ENCODE data around the gene HDDC3. TPM values are rescaled to one million over a fixed set of nuclear protein-coding genes. Genes with fewer than 3 reads are reported as not detected.

HDDC3 gene
- total and polyA plus RNA-seq, 9 of the 15 experiments (the other 6 are each of a cell fraction or from before 2014, with no cell fraction given): 14.9 to 55.8 (median 36.9) TPM

DNA sequence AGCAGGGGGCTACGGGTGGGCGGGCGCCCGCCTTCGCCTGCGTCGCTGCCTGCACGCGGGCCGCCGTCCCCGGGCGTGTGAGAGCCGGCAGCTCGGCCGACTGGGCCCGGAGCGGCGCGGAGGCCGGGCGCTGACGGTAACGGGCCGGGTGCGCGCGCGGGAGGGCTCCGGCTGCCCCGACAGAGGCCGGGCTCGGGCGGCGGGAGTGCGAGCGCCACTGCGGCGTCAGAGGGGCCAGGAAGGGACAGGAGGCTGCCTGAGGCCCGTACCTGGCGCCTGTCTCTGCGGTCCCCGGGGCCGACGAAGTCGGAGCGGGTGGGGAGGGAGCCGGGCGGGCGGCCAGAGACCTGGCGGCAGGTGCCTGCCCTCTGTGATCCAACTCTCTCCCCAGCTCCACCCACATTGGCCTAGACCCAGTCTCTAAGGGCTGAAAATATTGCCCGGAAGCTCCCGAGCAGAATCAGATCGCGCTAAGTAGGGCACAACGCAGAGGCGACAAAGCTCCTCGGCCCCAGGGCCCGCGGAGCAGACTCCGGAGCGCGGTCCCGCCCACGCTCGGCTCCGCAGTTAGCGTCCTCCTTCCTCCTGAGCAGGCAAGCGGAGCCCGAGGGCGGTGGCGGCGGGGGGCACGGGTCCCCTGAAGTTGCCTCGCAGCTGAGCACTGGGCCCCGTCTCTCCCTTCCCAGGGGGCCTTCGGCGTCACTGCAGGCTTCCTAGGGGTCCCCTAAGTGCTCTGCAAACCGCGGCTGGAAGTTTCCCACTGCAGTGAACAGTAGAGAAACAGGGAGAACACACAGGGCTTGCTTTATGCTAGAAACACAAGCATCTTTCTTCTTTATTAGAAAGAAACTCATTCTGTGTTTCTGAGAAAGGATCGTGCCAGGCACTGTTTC is 29.3 kb downstream of the HDDC3 start, which contains the start of gene MAN2A2 (continued):
- TF ChIP-seq MLLT1 (IDR thresholded peaks at IDR 0.05): peak in 1 of 2 experiments; percentile 62; a peak in 3 of 4 replicates
- no peak for TF ChIP-seq NFATC3 (IDR thresholded peaks at IDR 0.05)
- no peak for TF ChIP-seq DIDO1 (tag; IDR thresholded peaks at IDR 0.05; ENCODE audit: low read depth)
- peak; percentile 66; the same call in 1 of the 2 replicates for TF ChIP-seq GTF2F1 (IDR thresholded peaks at IDR 0.05; ENCODE audit: low read depth, low read length)
- TF ChIP-seq MCM5 (IDR thresholded peaks at IDR 0.05; ENCODE audit: low read depth): no peak
- TF ChIP-seq, protein P1, sequence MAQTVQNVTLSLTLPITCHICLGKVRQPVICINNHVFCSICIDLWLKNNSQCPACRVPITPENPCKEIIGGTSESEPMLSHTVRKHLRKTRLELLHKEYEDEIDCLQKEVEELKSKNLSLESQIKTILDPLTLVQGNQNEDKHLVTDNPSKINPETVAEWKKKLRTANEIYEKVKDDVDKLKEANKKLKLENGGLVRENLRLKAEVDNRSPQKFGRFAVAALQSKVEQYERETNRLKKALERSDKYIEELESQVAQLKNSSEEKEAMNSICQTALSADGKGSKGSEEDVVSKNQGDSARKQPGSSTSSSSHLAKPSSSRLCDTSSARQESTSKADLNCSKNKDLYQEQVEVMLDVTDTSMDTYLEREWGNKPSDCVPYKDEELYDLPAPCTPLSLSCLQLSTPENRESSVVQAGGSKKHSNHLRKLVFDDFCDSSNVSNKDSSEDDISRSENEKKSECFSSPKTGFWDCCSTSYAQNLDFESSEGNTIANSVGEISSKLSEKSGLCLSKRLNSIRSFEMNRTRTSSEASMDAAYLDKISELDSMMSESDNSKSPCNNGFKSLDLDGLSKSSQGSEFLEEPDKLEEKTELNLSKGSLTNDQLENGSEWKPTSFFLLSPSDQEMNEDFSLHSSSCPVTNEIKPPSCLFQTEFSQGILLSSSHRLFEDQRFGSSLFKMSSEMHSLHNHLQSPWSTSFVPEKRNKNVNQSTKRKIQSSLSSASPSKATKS (CRISPR knock-in tag; IDR thresholded peaks at IDR 0.05): no peak
- no peak for TF ChIP-seq JUN (IDR thresholded peaks at IDR 0.05; ENCODE audit: borderline replicate concordance, low read depth, low read length)
- TF ChIP-seq JUN (CRISPR knock-in tag; IDR thresholded peaks at IDR 0.05; ENCODE audit: borderline replicate concordance): peak; percentile 49; the same call in 1 of the 2 replicates
- TF ChIP-seq SUPT5H (IDR thresholded peaks at IDR 0.05): peak; percentile 75
- no peak for TF ChIP-seq BRD4 (IDR thresholded peaks at IDR 0.05)
- TF ChIP-seq HES1 (IDR thresholded peaks at IDR 0.05; ENCODE audit: low read depth): no peak
- no peak for TF ChIP-seq SREBF1 (IDR thresholded peaks at IDR 0.05; ENCODE audit: borderline replicate concordance, low read depth, low read length)
- TF ChIP-seq TSC22D4 (tag; IDR thresholded peaks at IDR 0.05): no peak
- TF ChIP-seq SMAD2 (IDR thresholded peaks at IDR 0.05; ENCODE audit: low read depth, low read length): no peak
- TF ChIP-seq MEF2D (tag; conservative IDR thresholded peaks at IDR 0.05; ENCODE audit: low read depth): no peak
- no peak for TF ChIP-seq ZNF212 (CRISPR knock-in tag; IDR thresholded peaks at IDR 0.05)
- no peak for TF ChIP-seq SMARCA5 (IDR thresholded peaks at IDR 0.05)
- TF ChIP-seq ARID2 (IDR thresholded peaks at IDR 0.05): no peak
- TF ChIP-seq RBM17 (IDR thresholded peaks at IDR 0.05; ENCODE audit: borderline replicate concordance, low read depth, low read length): no peak
- no peak for TF ChIP-seq NR1H2 (CRISPR knock-in tag; IDR thresholded peaks at IDR 0.05)
- no peak for TF ChIP-seq NFE2L1 (tag; IDR thresholded peaks at IDR 0.05; ENCODE audit: borderline replicate concordance, low read depth)
- TF ChIP-seq, protein P2, sequence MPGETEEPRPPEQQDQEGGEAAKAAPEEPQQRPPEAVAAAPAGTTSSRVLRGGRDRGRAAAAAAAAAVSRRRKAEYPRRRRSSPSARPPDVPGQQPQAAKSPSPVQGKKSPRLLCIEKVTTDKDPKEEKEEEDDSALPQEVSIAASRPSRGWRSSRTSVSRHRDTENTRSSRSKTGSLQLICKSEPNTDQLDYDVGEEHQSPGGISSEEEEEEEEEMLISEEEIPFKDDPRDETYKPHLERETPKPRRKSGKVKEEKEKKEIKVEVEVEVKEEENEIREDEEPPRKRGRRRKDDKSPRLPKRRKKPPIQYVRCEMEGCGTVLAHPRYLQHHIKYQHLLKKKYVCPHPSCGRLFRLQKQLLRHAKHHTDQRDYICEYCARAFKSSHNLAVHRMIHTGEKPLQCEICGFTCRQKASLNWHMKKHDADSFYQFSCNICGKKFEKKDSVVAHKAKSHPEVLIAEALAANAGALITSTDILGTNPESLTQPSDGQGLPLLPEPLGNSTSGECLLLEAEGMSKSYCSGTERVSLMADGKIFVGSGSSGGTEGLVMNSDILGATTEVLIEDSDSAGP (CRISPR knock-in tag; IDR thresholded peaks at IDR 0.05): no peak
- TF ChIP-seq EWSR1 (IDR thresholded peaks at IDR 0.05; ENCODE audit: borderline replicate concordance, low read depth, partially characterized antibody): no peak
- no peak for TF ChIP-seq ZNF668 (CRISPR knock-in tag; IDR thresholded peaks at IDR 0.05)
